HG03432 (cell line): ENCODE data around the gene RUBCN.

Experiments
- ATAC-seq: cut with Tn5 transposase; IDR thresholded peaks from one replicate; pipeline ENCODE4 v1.9.1; 2021; ENCODE audit warnings: mild to moderate bottlenecking, moderate library complexity; ENCODE audit not compliant: unreplicated experiment

The RUBCN gene

DNA sequence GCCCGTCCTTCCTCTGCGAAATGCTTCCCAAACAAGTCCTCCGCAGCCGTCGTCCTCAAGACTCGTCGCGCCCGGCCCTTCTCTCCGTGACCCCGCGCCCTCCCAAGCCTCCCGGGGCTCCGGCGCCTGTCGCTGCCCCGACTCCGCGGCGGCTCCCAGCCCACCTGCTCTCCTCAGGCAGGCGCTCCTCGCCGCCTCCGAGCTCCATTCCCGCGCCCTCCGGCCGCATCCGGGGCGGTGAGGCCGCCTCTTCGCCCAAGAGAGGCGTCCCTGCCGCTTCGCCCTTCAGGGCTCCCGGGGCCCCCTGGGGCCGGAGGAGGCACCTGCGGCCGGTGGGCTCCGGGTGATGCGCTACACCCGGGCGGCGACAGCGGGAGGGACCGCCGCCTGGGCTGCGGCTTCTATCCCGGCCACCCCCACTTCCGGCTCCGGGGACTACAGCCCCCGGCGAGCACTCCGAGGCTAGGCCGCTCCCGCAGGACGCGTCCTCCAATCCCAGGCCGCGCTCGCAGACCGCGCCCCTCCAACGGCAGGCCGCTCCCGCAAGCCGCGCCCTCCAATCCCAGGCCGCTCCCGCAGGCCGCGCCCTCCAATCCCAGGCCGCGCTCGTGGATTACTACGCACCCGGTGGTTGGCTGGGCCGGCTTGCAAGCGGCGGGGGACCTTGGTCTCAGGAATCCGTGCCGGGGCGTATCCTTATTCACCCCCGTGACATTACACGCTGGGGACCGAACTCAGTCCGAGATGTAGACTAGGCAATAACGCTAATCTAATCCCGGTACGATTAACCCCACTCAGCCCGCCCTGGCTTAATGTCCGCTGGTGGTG lies at the start of gene RUBCN:
RUBCN (minus strand) TSS at position 414 of the 828 bp plus-strand sequence; CDS start at position 229, 185 bp downstream.
- peak; percentile 86 for ATAC-seq

DNA sequence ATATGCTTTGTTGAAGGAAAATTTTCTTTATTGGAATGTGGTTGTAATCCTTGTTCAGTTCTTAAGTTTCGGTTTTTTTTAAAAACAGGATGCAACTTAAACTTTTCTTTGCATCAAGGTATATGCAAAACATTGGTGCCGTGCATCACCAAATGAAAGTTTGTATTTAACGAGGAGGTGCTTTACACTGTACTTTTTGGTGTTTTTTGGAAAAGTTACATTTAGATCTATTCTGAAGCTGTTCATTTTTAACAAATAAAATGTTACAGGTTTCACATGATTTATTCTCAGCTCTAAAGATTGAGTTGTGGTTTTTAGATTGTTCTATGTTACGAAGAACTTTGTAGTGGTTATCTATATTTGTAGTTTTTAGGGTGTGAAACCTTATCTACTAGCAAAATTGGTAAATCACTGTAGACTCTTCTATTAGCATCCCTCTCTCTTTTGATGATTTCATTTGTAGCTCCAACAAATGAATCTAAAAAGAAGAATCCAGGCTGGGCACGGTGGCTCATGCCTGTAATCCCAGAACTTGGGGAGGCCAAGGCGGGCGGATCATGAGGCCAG lies 47.4 kb upstream of the RUBCN start:
- ATAC-seq, result no peak

DNA sequence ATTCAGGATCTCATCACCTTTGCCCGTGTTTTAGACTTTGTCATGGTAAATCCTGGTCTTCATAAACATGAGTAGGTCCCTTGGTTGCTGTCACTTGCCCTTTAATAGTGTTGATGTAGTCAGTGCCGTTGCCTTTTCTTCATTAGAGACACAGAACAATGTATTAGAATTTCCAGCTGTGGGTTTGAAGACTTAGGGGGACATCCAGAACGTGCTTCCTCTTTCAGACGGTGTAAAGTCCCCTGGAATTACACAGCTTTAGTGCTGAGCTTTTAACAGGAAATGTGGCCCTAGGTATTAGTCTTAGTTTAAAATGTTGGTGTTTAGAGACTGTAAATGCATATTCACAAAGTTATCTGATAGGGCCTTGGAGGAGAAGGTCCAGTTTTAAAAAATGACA lies 45.5 kb upstream of the RUBCN start:
- no peak for ATAC-seq

DNA sequence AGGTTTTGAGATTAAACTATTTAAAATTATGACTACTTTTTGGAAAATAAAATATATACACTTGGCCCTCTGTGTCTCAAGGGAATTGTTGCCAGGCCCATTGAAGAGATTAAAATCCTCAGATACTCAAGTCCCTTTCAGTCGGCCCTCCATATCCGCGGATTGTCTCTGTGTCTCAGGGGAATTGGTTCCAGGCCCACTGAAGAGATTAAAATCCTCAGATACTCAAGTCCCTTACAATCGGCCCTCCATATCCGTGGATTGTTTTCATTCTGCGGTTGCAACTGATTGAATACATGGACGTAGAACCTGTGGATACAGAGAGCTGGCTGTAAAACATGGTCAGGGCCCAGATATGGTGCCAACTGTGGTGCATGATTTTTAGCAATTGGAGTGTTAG lies 38.6 kb upstream of the RUBCN start:
- no peak for ATAC-seq

DNA sequence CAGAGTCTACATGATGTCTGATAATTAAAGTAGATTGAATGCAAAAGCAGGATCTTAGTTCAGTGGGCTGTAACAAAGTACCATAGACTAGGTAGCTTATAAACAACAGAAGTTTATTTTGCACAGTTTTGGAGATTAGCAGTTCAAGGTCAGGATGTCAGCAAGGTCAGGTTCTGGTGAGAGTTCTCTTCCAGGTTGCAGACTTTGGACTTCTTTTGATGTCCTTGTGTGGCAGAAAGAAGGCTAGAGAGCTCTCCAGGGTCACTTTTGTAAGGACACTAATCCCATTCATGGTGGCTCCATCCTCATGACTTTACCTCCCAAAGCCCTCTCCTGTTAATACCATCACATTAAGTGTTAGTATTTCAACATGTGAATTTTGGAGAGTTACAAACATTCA lies 25.1 kb upstream of the RUBCN start:
- ATAC-seq, result no peak

DNA sequence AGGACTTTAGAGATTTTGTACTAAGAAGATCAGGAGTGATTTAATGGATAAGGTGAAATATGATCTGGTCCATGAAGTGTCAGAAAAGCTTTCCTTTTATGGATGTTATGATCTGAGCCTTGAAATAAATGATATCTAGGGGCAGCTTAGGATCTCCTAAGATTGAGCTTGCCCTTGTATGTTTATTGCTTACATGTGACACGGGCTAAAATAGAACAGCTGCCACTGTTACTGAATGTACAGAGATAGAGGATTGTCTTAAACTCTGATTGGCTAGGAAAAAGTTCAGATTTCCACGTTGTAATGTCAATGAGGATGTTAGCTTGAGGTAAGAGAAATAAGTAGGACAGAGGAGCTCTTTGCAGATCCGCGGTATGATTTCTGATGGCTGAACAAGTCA lies 21.8 kb upstream of the RUBCN start:
- no peak for ATAC-seq

DNA sequence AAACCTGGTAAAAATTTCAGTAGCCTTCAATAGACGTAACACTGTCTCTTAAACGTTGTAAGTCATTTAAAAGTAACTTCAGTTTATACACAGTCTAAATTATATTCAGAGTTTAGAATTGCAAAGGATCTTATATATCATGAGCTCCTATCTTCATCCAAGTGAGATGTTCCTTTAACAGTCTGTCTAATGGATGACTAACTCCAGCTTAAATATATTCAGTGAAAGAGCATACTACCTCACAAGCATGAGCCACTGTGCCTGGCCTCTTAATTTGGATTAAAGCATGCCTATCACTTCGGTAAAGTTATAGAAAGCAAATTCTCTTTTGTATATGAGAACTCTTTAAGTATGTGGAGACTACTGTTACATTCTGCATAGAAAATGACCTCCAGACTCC lies 20.0 kb upstream of the RUBCN start:
- no peak for ATAC-seq

DNA sequence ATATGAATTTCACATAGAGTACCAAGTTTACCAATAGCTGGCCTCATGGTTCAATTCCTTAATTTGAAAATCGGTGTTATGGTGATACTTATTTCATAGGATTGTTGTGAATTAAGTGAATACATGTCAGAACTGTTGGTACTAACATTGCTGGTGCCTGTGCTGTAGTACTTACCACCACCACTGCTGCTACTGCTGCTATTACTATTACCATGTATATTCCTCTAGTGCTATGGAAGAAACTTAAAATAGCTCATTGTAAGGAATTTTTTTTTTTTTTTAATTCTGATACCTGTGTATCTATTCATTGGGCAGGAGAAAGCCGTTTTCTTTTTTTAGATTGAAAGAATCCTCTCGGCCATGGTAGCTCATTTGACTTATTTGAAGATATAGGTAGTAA lies 16.6 kb upstream of the RUBCN start:
- no peak for ATAC-seq

DNA sequence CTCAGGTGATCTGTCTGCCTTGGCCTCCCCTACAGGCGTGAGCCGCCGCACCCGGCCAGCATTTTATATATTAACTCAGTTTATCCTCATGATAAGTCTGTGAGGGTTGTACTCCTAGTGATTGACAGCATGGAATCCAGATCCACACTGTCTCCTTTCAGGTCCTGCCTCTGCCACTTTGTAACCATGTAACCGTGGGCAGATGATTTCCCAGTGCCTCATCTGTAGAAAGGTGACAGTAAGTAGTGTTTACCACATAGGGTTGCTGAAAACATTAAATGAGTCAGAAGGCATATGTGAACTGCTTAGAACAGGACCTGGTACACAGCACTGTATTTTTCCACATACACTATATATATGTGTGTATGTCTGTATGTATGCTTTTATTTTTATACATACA lies 15.4 kb upstream of the RUBCN start:
- no peak for ATAC-seq

DNA sequence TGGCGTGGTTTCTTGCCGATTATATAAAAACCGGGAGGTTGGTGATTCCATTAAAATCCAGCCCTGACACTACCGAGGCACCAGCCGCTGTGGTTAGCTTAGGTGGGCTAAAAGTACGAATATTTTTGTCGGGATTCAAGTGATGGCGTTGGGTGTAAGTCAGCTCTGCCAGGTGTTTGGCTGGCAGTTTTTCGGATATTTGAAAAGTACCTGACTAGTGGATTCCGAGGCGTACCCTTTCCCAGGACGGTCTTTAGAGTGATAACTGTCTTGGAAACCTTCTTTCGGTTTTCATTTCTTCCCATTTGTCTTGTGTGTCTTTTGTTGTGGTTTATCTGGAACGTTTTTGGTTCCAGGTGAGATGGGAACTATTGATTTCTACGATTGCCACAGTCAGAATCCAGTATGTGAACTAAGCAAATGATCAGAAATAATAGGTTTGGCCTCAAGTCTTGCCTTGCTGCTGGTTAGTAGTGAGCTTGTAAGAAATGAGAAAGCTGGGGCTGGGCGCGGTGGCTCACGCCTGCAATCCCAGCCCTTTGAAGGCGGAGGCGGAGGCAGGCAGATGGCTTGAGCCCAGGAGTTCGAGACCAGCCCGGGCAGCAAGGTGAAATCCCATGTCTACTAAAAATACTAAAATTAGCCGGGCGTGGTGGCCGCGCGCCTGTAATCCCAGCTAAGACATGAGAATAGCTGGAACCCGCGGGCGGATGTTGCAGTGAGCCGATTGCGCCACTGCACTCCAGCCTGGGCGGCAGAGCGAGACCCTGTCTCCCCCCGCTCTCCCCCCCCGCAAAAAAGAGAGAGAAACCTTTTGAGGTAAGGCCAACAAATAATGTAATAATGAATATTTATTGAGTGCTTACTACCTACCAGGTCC lies 14.4 kb upstream of the RUBCN start:
- ATAC-seq, result no peak

DNA sequence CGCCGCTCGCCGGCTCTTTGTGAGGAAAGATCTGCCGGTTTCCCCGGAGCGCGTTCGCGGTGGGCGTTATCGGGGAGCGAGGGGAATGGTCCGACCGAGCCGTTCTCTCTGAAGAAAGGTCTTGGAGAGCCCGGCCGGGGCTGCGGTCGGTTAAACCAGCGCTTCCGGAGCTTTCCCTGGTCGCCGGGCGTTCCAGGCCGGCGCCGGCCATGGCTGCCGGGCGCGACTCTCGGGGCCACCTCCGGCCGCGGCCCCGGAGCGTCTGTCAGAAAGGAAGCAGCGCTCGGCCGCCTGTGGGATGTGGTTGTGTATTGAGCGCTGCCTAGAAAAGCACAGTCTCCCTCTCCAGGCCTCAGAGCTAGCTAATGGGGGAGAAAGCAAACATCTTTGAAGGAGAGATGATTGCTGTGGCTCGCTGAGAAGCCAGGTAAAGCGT lies 13.7 kb upstream of the RUBCN start:
- peak; percentile 50 for ATAC-seq

DNA sequence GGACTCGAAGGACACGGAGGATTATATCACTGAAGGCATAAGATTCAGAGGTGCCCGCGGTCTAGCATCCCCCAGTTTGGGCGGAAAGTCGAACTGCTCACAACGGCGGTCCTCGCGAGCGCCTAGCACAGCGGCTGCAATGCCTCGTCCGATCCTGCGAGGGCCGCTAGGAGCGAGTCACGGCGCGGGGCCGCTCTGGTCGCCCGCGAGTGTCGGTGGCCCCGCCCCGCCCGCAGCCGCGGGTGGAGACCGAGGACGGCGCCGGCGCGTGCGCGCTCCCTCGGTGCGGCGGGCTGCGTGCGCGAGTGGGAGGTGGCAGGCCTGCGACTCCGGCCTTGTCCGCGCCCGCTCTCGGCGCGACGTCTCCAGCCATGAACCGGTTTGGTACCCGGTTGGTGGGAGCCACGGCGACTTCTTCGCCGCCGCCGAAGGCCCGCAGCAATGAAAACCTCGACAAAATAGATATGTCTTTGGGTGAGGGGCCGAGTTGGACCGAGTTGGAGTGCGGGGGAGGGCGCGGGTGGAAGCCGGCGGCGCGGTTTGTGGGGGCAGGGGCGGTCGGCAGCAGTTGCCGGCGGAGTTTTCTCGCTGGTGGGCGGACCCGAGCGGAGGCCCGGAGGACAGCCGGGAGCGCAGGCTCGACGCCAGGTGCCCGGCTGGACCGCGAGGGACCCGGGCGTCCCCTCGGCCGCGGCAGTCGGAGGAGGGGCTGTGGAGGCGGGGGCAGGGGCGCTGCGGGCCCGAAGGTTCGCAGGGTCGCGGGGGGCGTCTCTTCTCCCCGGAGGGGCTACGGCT lies 13.1 kb upstream of the RUBCN start, which contains the start of gene FYTTD1:
FYTTD1 (plus strand) TSS at position 283 of the 795 bp plus-strand sequence; CDS start at position 372, 89 bp downstream.
- peak; percentile 84 for ATAC-seq

DNA sequence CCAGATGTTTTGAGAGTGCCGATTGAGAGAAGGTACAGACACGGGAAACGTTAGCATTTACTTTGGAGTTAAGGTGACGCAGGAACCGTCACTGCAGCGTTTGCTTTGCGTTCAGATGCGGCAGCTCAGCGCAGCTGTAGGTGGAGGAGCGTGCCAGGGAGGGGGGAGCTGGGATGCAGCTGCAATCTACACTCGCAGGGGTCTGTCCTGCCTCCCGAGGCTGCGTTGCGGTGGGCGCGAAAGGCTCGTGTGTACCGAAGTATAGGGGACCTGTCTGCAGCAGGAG lies 12.6 kb upstream of the RUBCN start:
- ATAC-seq, result peak; percentile 32

DNA sequence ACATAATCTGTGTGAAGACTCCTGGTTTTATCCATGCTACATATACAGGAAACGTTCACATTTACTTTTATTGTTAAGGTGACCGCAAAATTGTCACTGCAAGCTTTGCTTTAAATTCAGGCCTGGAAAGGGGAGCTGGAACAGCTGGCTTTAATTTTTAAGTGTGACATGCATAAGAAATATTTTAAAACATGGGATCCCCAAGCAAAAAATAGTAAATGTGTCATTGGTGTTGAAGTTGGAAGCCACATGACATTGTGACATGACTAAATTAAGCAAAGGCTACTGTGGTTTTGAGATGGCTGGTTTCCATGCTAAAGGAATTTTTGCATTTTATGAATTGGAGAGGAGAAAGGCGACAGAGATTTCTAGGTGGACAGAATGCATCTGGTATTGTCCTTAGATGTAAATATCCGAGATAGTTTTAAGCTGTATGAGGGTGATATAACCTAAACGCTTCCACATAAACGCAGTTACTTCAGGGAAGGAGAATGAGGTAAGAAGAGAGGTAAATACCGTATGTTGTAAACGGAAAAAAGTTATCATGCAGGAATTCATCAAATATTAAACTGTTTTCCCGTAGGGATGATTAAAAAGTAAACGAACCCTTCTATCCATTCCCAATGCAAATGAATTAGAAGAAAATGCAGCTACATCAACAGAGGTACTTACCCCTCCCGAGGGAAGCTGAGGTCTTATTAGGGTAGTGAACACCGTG lies 12.1 kb upstream of the RUBCN start:
- no peak for ATAC-seq

DNA sequence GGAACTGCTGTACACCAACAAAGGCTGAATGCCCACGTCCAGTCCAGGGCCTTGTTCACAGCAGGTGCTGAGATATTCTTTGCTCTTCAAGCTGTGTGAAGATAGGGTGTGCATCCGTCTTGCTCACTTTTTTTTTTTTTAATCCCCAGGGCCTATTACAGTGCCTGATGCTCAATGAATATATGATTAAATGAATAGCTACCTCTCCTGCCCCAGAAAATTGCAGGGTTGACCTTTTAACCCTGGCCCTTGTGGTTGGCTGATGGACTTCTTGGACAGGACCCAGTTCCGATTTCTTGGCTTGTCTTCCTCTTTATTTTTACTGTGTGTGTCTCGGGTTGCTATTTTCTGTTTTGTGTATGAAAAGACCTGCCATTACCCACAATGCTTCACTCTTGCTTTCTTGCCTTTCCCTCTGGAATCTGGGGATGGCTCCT lies 10.1 kb upstream of the RUBCN start:
- ATAC-seq, result no peak

DNA sequence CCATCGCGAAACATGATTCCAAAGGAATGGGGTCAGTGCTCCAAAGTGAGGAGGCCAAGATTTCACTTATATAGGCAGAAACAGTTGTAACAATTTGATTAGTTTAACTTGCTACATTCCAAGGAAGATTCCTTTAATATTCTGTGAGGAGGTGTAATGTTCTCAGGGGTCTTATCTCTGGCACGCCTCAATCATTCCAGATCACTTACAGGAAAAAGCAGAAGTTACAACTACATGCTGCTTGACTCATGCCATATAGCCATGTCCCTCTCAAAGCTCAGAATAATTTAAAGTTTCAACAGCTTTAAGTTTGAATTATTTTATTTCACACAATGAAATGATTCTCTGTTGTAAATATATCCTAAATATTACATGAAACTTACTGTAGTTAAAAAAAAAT lies 9.5 kb upstream of the RUBCN start:
- ATAC-seq, result no peak

DNA sequence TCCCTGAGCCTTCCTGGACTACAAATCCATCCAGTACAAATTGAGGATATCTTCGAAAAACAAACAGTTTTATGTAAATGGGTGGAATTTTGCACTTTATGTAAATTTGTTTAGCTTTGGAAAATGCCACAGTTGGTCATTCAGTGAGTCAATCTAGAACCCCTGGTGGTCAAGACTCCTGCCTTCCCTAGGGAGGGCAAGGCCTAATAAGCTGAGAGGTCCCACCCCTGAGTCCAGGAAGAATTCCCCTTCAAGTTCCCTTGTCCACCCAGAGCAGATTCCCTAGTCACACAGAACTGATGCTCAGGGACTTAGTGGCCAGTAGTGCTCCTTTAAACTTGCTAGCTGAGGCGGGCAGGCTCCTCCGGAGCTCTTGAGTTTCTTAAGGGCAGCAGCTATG lies 6.1 kb upstream of the RUBCN start:
- no peak for ATAC-seq

DNA sequence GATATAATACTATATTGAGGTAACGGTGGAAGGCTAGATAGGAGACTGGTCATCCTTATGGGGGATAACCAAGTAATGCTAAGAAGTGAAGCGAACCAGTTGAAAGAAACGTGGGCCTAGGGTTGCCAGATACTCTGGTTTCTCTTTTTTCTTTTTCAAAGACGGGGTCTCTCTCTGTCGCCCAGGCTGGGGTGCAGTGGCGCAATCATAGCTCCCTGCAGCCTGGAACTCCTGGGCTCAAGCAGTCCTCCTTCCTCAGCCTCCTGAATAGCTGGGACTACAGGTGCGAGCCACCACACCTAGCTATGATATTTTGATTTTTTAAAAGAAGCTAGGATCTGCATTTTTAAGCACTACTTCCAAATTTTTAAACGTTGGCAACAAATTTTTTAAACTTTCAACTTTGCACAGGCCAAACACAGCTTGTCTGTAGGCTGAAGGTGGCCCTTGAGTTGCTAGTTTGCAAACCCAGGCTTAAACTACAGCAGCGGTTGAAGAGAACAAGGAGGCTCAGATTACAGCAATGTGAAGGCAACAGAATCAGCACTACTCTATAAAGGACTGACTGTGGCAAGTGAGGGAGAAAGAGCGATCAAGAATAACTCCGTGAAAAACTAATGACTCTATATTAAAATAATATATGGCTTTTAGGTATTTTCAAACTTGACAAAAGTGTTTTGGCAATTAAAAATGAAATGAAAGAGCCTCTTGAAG lies 1.2 kb upstream of the RUBCN start:
- no peak for ATAC-seq

DNA sequence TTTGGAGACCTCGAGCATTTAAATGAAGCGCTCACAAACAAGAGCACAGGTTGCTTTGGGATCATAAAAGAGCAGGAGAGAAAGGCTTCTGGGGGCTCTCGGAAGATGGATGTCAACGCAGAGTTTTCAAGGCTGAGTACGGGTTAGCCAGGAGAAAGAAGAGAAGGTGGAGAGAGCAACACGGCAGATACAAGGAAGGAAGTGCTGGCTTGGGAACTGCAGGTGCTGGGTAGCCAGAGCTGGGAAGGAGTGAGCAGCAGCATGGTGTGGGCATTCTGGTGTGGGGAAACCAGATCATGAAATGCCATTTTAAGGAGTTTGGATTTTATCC lies 580 bp upstream of the RUBCN start:
- ATAC-seq, result no peak

DNA sequence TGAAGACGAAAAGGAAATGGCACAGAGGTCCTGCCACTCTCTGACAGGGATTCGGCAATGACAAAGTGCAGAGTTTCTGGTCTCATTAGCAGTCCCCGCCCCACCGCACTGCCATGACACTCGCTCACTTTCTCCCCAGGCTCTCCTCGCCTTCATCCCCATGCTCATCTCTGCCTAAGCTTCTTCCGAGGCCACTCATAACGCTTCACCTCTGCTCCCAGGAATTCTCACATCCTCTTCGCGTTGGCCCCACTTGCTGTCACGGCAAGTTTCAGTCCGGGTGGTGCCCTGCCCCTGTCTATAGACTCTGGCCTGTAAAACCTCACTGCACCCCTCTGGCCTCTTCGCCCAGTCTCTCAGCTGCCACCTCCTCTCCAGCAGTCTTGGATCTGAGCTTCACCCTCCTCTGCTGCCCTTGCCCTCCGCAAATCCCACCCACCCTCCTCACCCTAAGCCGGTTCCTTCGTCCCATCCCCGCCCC lies 654 bp downstream of the RUBCN start:
- ATAC-seq, result peak; percentile 15
